ENCODE measurements around the gene ZNF319.

GRCh38 chr16:58013201-58013956, 12.9 kb upstream of the ZNF319 start:
- no peak for TF ChIP-seq CTCF (conservative IDR thresholded peaks at IDR 0.05)
- no peak for TF ChIP-seq ZFX (IDR thresholded peaks at IDR 0.05)
